Esophagus muscularis mucosa (tissue), 4 donors: ENCODE data around the gene CDC5L.

ENCODE experiments used
- EP300 ChIP-seq: sonication (generic); formaldehyde crosslinking; IDR thresholded peaks from one replicate; pipeline ENCODE4 v1.6.1; 2017; ENCODE audit warnings: antibody characterized with exemption
- POLR2A ChIP-seq: fragments of 450-650 bp; IDR thresholded peaks from one replicate; pipeline ENCODE4 v1.6.1; 2017; ENCODE audit warnings: antibody characterized with exemption, moderate library complexity, mild to moderate bottlenecking, low read depth
- POLR2AphosphoS5 ChIP-seq, 2 donors: sonication (generic); formaldehyde crosslinking; IDR thresholded peaks; one replicate each; pipeline ENCODE4 v1.6.1; 2017; ENCODE audit warnings: antibody characterized with exemption in 2 of 2
- TF ChIP-seq, protein P1 (sequence below), 3 experiments: fragments of 200-600 bp in 2 of 3; fragments of 450-650 bp in 1 of 3; sonication (generic) in 2 of 3; IDR thresholded peaks; one replicate each; pipeline ENCODE4 v1.5.1; 2017 to 2019; ENCODE audit warnings: antibody characterized with exemption in 3 of 3, mild to moderate bottlenecking in 2 of 3, moderate library complexity in 1 of 3

DNA sequence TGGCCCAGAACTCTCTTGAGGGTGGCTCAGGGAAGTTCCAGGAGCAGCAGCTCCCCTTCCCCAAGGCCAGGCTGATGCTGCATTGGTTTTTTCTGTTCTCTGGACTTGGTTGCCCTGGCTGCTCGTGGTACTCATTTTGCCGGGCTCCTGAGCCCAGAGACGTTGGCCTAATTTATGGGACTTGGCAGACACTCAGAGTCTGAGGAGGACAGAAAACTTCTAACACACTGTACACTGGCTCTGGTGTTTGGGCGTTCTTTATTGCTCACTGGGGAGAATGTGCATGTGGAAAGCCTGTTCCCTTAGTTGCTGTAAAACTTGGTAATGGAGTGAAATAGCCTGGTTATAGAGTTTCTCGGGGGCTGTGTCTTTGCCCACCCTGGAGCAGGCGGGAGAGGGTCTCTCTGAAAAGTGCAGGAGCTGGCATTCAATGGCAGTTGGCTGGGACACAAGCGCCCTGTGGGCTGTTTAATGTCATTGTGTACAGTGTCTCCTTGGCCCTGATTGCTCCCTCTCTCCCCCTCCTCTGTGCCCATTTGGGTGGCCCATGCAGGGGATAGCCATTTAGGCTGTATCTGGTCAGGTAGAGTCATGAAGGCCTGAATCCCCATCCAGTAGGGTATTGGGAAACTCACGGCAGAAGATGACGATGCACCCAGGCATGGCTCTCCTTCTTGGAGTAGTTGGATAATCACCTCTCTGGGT is 109.3 kb downstream of the CDC5L start:
- TF ChIP-seq, protein P1, sequence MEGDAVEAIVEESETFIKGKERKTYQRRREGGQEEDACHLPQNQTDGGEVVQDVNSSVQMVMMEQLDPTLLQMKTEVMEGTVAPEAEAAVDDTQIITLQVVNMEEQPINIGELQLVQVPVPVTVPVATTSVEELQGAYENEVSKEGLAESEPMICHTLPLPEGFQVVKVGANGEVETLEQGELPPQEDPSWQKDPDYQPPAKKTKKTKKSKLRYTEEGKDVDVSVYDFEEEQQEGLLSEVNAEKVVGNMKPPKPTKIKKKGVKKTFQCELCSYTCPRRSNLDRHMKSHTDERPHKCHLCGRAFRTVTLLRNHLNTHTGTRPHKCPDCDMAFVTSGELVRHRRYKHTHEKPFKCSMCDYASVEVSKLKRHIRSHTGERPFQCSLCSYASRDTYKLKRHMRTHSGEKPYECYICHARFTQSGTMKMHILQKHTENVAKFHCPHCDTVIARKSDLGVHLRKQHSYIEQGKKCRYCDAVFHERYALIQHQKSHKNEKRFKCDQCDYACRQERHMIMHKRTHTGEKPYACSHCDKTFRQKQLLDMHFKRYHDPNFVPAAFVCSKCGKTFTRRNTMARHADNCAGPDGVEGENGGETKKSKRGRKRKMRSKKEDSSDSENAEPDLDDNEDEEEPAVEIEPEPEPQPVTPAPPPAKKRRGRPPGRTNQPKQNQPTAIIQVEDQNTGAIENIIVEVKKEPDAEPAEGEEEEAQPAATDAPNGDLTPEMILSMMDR (IDR thresholded peaks at IDR 0.05), result no peak
- TF ChIP-seq EP300 (no peak), POLR2AphosphoS5 (IDR thresholded peaks at IDR 0.05) (no peak), POLR2A (no peak)
